KOPT-K1 (cell line): ENCODE results near the gene NARF.
"Not testable (repeated sequence)": the region's sequence is repeated elsewhere in the genome, so short reads cannot be mapped to it uniquely, and the experiment has no call there.

Source experiments
- H3K27ac ChIP-seq: fragments of 200-600 bp; sonication (generic); 2 replicates; pipeline ENCODE4 v1.5.1; 2016; ENCODE audit warnings: antibody characterized with exemption, mild to moderate bottlenecking, low read depth, low read length; ENCODE audit not compliant: poor library complexity, severe bottlenecking
- H3K36me3 ChIP-seq: fragments of 200-600 bp; sonication (generic); 2 replicates; pipeline ENCODE4 v1.5.1; 2017; ENCODE audit warnings: antibody characterized with exemption, mild to moderate bottlenecking, low read length, moderate library complexity; ENCODE audit not compliant: insufficient read depth
- H3K9me3 ChIP-seq: fragments of 200-600 bp; sonication (generic); 2 replicates; pipeline ENCODE4 v1.5.1; 2017; ENCODE audit warnings: antibody characterized with exemption, low read length, mild to moderate bottlenecking; ENCODE audit not compliant: insufficient read depth, poor library complexity, severe bottlenecking

The NARF gene

GRCh38 chr17:82537228-82537627, 78.7 kb downstream of the NARF start:
- H3K9me3 ChIP-seq, H3K27ac ChIP-seq: not testable (repeated sequence)
- H3K36me3 ChIP-seq: peaks cover 16% of the 10 kb centered on the region; the same call in 1 of the 2 replicates

- H3K9me3 ChIP-seq, H3K27ac ChIP-seq: not testable (repeated sequence)
- H3K36me3 ChIP-seq: peaks cover 16% of the 10 kb centered on the region; the same call in 1 of the 2 replicates
These were observed 80.5 kb downstream of the NARF start for GRCh38 chr17:82539076-82539475.
